M059J (cell line): Measurements from ENCODE around the gene COL8A2. TPM values are rescaled to one million over a fixed set of nuclear protein-coding genes. Genes with fewer than 3 reads are reported as not detected.

ENCODE experiments used
- DNase-seq: peaks from one replicate; pipeline ENCODE4 v3.0.0-alpha.2; 2012; ENCODE audit warnings: low read depth
- total RNA-seq: library from RNA; depleted of rRNA; stranded (reverse); fragments of >200 nt; shearing (Covaris generic); gene quantifications from 2 replicates; pipeline ENCODE4 v1.2.3, GENCODE V29; 2014

The COL8A2 gene
- total RNA-seq, 1 experiment from 2014 or later = 2.2 TPM

- DNase-seq = no peak
Measured at GRCh38 chr1:36157973-36158826, 33.2 kb upstream of the COL8A2 start.

DNA sequence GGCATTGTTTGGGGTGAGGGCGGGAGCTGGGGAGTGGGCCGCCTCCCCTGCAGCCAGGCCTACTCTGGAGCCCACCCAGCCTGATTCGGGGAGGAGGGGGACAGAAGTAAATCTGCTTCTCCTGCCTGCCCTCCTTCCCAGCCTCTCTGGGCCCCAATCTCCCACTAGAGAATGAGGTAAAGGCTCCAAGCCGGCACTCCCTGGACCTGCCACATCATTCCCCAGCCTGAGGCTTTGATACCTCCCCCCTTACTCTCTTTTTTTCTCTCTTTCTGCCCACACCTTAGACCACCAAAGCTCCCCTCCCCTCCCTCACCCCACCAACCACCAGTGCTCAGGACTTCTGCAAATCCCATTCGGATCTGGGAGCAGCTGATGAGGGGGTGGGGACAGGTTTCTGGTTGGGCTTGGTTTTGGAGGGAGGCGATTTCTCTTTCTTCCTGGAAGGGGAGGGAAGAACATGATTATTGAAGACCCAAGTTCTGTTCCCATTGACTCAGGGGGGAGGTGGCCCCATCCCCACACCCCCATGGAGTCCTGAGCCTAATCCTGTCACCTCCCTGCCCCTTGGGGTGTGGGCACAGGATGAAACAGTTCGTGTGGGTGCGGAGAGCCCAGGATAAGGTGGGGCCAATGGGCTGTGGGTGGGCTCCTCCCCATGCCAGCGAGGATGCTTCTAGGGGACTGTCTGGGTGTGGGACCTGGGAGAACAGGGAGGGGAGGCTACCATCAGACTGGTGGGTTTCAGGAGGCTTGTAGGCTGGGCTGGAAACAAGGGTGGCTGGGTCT, 32.3 kb upstream of the COL8A2 start:
- DNase-seq = peak; percentile 45

- DNase-seq = peak; percentile 65
Measured at GRCh38 chr1:36156329-36157114, 31.5 kb upstream of the COL8A2 start.

GRCh38 chr1:36155408-36156328, 30.6 kb upstream of the COL8A2 start, which contains the start of gene MAP7D1:
Gene MAP7D1 (plus strand): TSS chr1:36156160. CDS start chr1:36156418, 258 bp downstream.
- DNase-seq = peak; percentile 85

GRCh38 chr1:36154765-36155407, 29.9 kb upstream of the COL8A2 start:
- peak; percentile 44 for DNase-seq

- DNase-seq = no peak
Measured at GRCh38 chr1:36154335-36154734, 29.3 kb upstream of the COL8A2 start.

DNA sequence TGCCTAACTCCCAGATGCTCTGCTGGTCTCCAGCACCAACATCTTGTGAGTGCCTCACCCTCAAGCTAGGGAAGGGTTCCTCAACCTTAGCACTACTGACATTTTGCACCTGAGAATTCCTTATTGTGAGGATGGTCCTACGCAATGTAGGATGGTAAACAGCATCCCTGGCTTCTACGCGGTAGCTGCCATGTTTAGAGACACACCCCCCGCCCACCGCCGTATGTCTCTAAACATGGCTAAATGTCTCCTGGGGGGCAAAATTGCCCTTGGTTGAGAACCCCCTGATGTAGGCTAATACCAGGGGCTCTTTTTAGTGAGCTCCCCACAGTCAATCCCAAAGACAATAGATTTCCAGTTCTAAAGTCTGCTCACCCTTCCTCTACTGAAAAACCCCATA, 28.5 kb upstream of the COL8A2 start:
- DNase-seq = no peak

GRCh38 chr1:36151845-36152203, 26.8 kb upstream of the COL8A2 start:
- peak; percentile 45 for DNase-seq

- peak; percentile 29 for DNase-seq
Measured at GRCh38 chr1:36151134-36151844, 26.3 kb upstream of the COL8A2 start.

DNA sequence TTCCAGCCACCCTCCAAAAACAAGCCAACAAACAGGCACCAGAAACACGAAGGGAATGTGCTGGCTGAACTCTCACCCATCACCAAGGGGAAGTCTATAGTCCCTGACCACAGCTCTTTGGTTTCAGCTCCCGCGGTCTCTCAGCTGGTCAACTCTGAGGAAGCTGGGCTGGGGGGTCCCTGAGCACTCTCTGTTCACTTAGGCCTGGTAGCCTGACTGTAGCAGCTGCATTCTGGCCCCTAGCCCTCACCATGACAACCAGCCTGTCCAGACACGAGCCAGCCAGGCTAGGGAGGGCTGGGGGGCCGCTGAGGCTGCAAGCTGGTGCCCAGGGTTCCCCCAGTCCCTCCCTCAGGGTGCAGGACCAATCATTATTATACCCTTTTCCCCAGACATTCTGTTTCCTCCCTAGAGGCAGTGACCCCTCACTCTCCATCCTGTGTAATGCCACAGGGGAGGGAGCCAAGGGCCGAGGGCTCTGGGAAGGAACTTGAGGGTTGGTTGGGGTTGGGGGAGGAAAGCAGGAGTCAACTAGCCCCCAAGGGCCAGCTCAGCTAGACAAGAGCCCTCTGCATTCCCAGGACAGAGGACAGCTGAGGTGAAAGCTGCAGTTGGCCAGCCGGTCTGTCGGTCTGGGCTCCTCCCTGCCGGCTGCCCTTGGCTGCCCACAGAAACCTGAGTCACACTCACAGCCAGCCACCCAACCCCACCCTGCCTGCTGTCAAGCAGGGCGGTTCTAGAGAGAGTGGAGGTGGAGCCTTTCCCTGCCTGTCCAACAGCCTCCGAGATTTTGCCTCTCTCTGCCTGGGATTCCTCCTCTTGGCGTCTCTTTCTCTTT, 25.5 kb upstream of the COL8A2 start:
- DNase-seq = peak; percentile 98

GRCh38 chr1:36149973-36150295, 24.9 kb upstream of the COL8A2 start:
- no peak for DNase-seq

DNA sequence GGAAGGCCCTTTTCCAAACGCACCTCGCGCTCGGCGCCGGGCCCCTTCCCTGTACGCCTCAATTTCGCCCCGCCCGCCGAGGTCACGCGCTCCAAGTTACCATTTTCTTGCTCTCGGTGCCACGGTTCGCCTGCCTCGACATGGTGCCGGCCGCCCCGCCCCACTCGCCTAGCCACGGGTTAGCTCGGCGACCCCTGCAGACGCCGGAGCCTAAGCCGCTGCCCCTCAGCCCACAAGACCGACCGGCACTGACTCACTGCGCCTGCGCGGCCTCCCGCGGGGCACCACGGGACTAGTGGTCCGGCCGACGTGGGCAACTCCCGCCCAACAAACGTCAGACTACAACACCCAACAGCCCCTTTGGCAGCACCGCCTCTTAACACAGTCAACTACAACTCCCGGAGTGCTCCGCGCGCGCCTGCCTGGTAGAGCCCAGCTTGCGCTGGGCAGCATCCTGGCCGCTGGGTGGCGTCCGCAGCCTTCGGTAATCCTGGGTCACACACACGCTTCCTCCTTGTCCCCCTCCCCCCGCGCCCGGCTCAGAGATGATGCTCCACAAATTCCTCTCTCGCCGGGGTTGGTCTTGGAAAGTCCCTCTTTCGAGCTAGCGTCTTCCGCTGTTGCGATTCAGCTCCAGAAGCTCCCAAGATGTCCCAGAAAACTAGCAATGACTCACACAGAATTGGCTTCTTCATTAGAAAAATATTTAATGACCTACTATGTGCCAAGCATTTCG, 24.4 kb upstream of the COL8A2 start, which contains the start of gene TRAPPC3:
TSS of gene TRAPPC3 (minus strand) at position 250 of the 736 bp plus-strand sequence. CDS start at position 142, 108 bp downstream.
- peak; percentile 100 for DNase-seq

DNA sequence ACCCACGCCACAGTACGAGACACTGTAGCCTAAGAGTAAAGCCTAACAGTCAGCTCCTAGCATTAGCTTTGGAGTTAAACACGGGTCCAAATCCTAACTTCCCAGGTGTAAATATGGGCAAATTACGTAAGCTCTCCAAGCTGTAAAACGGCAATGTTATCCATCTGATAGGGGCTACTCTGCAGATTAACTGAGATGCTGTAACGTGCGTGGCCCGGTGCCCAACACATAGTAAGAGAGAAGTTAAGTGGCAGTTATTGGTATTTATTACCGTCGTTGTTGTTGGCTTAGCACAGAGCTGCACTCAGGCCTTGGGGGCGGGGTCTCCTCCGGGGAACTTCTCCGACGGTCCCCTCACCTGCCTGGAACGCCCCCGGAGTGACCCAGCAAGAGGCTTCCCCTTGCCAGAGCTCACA, 23.8 kb upstream of the COL8A2 start:
- no peak for DNase-seq

DNA sequence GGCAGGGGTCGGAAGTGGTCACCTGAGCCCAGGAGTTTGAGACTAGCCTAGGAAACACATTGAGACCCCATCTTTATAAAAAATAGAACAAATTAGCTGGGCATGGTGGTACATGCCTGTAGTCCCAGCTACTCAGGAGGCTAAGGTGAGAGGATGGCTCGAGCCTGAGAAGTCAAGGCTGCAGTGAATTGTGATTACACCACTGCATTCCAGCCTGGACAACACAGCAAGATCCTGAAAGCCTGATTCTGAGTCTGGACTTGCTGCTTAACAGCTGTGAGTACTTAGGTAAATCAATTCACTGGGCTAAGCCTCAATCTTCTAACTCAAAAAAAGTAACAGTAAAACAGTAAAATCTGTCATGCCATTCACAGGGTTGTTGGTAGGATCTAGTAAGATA, 19.4 kb upstream of the COL8A2 start:
- DNase-seq = no peak

GRCh38 chr1:36143424-36143823, 18.4 kb upstream of the COL8A2 start:
- DNase-seq = no peak

GRCh38 chr1:36142121-36142520, 17.1 kb upstream of the COL8A2 start:
- DNase-seq = peak; percentile 92

DNA sequence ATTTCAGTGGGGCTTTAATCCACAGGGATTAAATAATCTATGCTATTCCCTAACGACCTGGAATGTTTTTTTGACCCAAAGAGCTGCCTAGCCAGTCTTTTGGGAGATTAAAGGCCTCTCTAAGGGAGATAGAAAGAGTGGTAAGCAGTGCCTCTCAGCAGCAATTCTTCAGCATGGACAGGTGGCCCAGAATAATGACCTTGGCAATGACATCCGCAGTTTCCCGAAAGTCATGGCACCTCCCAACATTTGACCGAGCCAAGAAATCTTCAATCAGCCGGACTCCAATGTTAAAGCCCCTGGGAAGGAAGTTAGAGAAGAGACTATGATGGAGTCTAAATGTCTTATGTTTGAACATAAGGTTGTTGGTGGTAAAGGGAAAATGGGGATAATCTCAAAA, 14.5 kb upstream of the COL8A2 start:
- no peak for DNase-seq

DNA sequence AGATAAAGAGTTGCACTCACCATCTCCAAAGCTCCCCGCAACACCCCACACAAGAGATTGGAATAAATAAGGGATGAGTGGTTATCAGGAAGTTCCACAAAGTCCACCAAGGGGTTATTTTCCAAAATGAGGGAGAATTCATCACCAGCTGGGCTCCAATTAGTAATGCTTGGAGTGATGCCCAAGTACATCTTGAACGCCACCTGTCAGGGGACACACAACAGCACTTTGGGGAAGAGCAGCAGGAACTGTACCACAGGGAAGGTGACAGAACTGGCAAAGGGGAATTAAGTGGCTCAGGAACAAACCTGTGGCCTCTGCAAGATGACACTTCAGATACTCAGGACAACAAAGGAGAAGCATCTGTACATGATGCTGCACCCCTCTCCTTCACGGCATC, 12.8 kb upstream of the COL8A2 start:
- DNase-seq = no peak
